Measurements from ENCODE around the gene OSBPL3. TPM values are rescaled to one million over a fixed set of nuclear protein-coding genes. Genes with fewer than 3 reads are reported as not detected.

OSBPL3 gene
- total RNA-seq, 1 experiment from 2014 or later = 8.6 TPM

- Histone ChIP-seq H2BK120ac (ENCODE audit: low read depth, low read length, poor library complexity, severe bottlenecking) (no peak overlapping the region), H2AK5ac (ENCODE audit: insufficient read length, low read length) (no peak overlapping the region), H3K14ac (ENCODE audit: insufficient read depth, low read length) (no peak overlapping the region), H3K23ac (ENCODE audit: insufficient read length, low read depth, low read length) (no peak overlapping the region), H4K8ac (replicated peaks; ENCODE audit: insufficient read length, low read depth, low read length) (no peak overlapping the region), H3K9me3 (ENCODE audit: control insufficient read depth, low read depth, low read length) (no peaks in the 10 kb centered on the region), H3K23me2 (ENCODE audit: insufficient read length, low read depth, low read length, poor library complexity, severe bottlenecking) (no peaks in the 10 kb centered on the region), H3K18ac (ENCODE audit: insufficient read length, low read depth, low read length) (no peak overlapping the region), H4K5ac (ENCODE audit: insufficient read length, low read depth, low read length) (no peak overlapping the region), H3K79me2 (ENCODE audit: insufficient read depth, low read length) (no peaks in the 10 kb centered on the region), H3K79me1 (ENCODE audit: insufficient read depth, low read depth, low read length, poor library complexity, severe bottlenecking) (no peaks in the 10 kb centered on the region), H2BK20ac (ENCODE audit: low read depth, low read length, poor library complexity, severe bottlenecking) (no peak overlapping the region), H3K4me1 (ENCODE audit: insufficient read depth, low read length) (no peaks in the 10 kb centered on the region), H4K91ac (ENCODE audit: insufficient read length, low read depth, low read length) (no peak overlapping the region), H3K27me3 (ENCODE audit: insufficient read depth, low read length) (no peaks in the 10 kb centered on the region), H3K9ac (ENCODE audit: extremely low read depth, insufficient read length, low read length) (no peak overlapping the region), H3K56ac (ENCODE audit: insufficient read length, low read depth, low read length) (no peak overlapping the region), H3K4me2 (ENCODE audit: insufficient read depth, insufficient read length, low read length) (no peak overlapping the region), H2BK12ac (ENCODE audit: insufficient read length, low read depth, low read length) (no peak overlapping the region), H2BK5ac (ENCODE audit: insufficient read length, low read length) (no peak overlapping the region), H2AFZ (ENCODE audit: low read length) (no peak overlapping the region), H3K27ac (ENCODE audit: insufficient read length, low read depth, low read length) (no peak overlapping the region), H4K20me1 (ENCODE audit: control insufficient read depth, insufficient read depth, insufficient read length) (no peaks in the 10 kb centered on the region), H2BK15ac (ENCODE audit: low read depth, low read length) (no peak overlapping the region), H3T11ph (ENCODE audit: low read length) (no peak overlapping the region), H3K4ac (ENCODE audit: low read depth, low read length) (no peak overlapping the region)
- peaks cover 9% of the 10 kb centered on the region in 2 experiments; a peak in 3 of 4 replicates for H3K4me1 Mint-ChIP-seq
- H3K9me3 Mint-ChIP-seq = no peaks in the 10 kb centered on the region
- no CpG with 5 or more reads among the region's 5 CpGs for WGBS (ENCODE audit: extremely low coverage, insufficient read length, low lambda C conversion rate)
- no peak overlapping the region for H3K4me3 Mint-ChIP-seq
- no peak overlapping the region for H3K27ac Mint-ChIP-seq
- no peak for DNase-seq
- H3K27me3 Mint-ChIP-seq (ENCODE audit: low read depth) = no peaks in the 10 kb centered on the region
- TF ChIP-seq, protein P1, sequence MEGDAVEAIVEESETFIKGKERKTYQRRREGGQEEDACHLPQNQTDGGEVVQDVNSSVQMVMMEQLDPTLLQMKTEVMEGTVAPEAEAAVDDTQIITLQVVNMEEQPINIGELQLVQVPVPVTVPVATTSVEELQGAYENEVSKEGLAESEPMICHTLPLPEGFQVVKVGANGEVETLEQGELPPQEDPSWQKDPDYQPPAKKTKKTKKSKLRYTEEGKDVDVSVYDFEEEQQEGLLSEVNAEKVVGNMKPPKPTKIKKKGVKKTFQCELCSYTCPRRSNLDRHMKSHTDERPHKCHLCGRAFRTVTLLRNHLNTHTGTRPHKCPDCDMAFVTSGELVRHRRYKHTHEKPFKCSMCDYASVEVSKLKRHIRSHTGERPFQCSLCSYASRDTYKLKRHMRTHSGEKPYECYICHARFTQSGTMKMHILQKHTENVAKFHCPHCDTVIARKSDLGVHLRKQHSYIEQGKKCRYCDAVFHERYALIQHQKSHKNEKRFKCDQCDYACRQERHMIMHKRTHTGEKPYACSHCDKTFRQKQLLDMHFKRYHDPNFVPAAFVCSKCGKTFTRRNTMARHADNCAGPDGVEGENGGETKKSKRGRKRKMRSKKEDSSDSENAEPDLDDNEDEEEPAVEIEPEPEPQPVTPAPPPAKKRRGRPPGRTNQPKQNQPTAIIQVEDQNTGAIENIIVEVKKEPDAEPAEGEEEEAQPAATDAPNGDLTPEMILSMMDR (conservative IDR thresholded peaks at IDR 0.05) = no peak
- H3K36me3 Mint-ChIP-seq (ENCODE audit: insufficient read depth in 1 of 3, low read depth in 3 of 3) = no peaks in the 10 kb centered on the region; a peak in 1 of 7 replicates
Observed at GRCh38 chr7:24843821-24844434, 136.1 kb downstream of the OSBPL3 start.

All from H9 (cell line).